ENCODE data around the gene CDH4. TPM values are rescaled to one million over a fixed set of nuclear protein-coding genes. Genes with fewer than 3 reads are reported as not detected.

Gene CDH4
- total RNA-seq, 1 experiment from 2014 or later: 25.0 TPM

GRCh38 chr20:61435184-61435822 lies 183.2 kb downstream of the CDH4 start:
- CTCF ChIA-PET: no interaction called here
- no peaks in the 10 kb centered on the region for H3K36me3 Mint-ChIP-seq (ENCODE audit: insufficient read depth, unreplicated experiment)
- DNase-seq (ENCODE audit: unreplicated experiment): no peak
- H3K4me1 Mint-ChIP-seq (ENCODE audit: insufficient read depth, unreplicated experiment): peaks cover 20% of the 10 kb centered on the region
- H3K27ac Mint-ChIP-seq (ENCODE audit: low read depth, unreplicated experiment): no peak overlapping the region
- no peak overlapping the region for H3K4me3 Mint-ChIP-seq (ENCODE audit: unreplicated experiment)
- POLR2A ChIA-PET: no interaction called here
- H3K9me3 Mint-ChIP-seq (ENCODE audit: unreplicated experiment): no peaks in the 10 kb centered on the region
- intact Hi-C loops (cut with micrococcal nuclease): loop anchor here (10.0 kb wide), 1 partner anchor 111 kb away; no protein-coding TSS in a partner anchor
- H3K27me3 Mint-ChIP-seq (ENCODE audit: insufficient read depth, unreplicated experiment): no peaks in the 10 kb centered on the region
- TF ChIP-seq, protein P1, sequence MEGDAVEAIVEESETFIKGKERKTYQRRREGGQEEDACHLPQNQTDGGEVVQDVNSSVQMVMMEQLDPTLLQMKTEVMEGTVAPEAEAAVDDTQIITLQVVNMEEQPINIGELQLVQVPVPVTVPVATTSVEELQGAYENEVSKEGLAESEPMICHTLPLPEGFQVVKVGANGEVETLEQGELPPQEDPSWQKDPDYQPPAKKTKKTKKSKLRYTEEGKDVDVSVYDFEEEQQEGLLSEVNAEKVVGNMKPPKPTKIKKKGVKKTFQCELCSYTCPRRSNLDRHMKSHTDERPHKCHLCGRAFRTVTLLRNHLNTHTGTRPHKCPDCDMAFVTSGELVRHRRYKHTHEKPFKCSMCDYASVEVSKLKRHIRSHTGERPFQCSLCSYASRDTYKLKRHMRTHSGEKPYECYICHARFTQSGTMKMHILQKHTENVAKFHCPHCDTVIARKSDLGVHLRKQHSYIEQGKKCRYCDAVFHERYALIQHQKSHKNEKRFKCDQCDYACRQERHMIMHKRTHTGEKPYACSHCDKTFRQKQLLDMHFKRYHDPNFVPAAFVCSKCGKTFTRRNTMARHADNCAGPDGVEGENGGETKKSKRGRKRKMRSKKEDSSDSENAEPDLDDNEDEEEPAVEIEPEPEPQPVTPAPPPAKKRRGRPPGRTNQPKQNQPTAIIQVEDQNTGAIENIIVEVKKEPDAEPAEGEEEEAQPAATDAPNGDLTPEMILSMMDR (IDR thresholded peaks at IDR 0.05; ENCODE audit: unreplicated experiment): no peak
- BruUV-seq (replicated peaks): no TSS peak

- no peak overlapping the region for H3K4me3 Mint-ChIP-seq (ENCODE audit: unreplicated experiment)
- CTCF ChIA-PET: interaction anchor here (0.7 to 1.0 kb wide), 2 partner anchors 9 to 139 kb away, joined by 3 read pairs; no protein-coding TSS in a partner anchor
- H3K36me3 Mint-ChIP-seq (ENCODE audit: insufficient read depth, unreplicated experiment): no peaks in the 10 kb centered on the region
- POLR2A ChIA-PET: no interaction called here
- H3K27me3 Mint-ChIP-seq (ENCODE audit: insufficient read depth, unreplicated experiment): no peaks in the 10 kb centered on the region
- BruUV-seq (replicated peaks): no TSS peak
- no peak overlapping the region for H3K27ac Mint-ChIP-seq (ENCODE audit: low read depth, unreplicated experiment)
- intact Hi-C loops (cut with micrococcal nuclease): loop anchor here (10.0 kb wide), 1 partner anchor 111 kb away; no protein-coding TSS in a partner anchor
- peaks cover 20% of the 10 kb centered on the region for H3K4me1 Mint-ChIP-seq (ENCODE audit: insufficient read depth, unreplicated experiment)
- TF ChIP-seq, protein P1 (IDR thresholded peaks at IDR 0.05; ENCODE audit: unreplicated experiment): no peak
- DNase-seq (ENCODE audit: unreplicated experiment): no peak
- H3K9me3 Mint-ChIP-seq (ENCODE audit: unreplicated experiment): no peaks in the 10 kb centered on the region
These were observed 183.8 kb downstream of the CDH4 start for GRCh38 chr20:61435823-61436220.

GRCh38 chr20:61436283-61436666 lies 184.2 kb downstream of the CDH4 start:
- TF ChIP-seq, protein P1 (IDR thresholded peaks at IDR 0.05; ENCODE audit: unreplicated experiment): no peak
- no peak overlapping the region for H3K4me3 Mint-ChIP-seq (ENCODE audit: unreplicated experiment)
- H3K27ac Mint-ChIP-seq (ENCODE audit: low read depth, unreplicated experiment): no peak overlapping the region
- no peaks in the 10 kb centered on the region for H3K27me3 Mint-ChIP-seq (ENCODE audit: insufficient read depth, unreplicated experiment)
- intact Hi-C loops (cut with micrococcal nuclease): loop anchor here (10.0 kb wide), 1 partner anchor 111 kb away; no protein-coding TSS in a partner anchor
- DNase-seq (ENCODE audit: unreplicated experiment): peak; percentile 76
- POLR2A ChIA-PET: interaction anchor here (0.7 kb wide), 1 partner anchor 63 kb away, joined by 3 read pairs; no protein-coding TSS in a partner anchor
- no peaks in the 10 kb centered on the region for H3K9me3 Mint-ChIP-seq (ENCODE audit: unreplicated experiment)
- peaks cover 20% of the 10 kb centered on the region for H3K4me1 Mint-ChIP-seq (ENCODE audit: insufficient read depth, unreplicated experiment)
- H3K36me3 Mint-ChIP-seq (ENCODE audit: insufficient read depth, unreplicated experiment): no peaks in the 10 kb centered on the region
- BruUV-seq (replicated peaks): no TSS peak
- CTCF ChIA-PET: interaction anchor here (0.7 to 1.0 kb wide), 3 partner anchors 10 to 142 kb away, joined by 3 read pairs; no protein-coding TSS in a partner anchor

- Mint-ChIP-seq H3K36me3 (ENCODE audit: insufficient read depth, unreplicated experiment) (no peaks in the 10 kb centered on the region), H3K27me3 (ENCODE audit: insufficient read depth, unreplicated experiment) (no peaks in the 10 kb centered on the region), H3K4me1 (ENCODE audit: insufficient read depth, unreplicated experiment) (peaks cover 20% of the 10 kb centered on the region), H3K9me3 (ENCODE audit: unreplicated experiment) (no peaks in the 10 kb centered on the region), H3K4me3 (ENCODE audit: unreplicated experiment) (no peak overlapping the region), H3K27ac (ENCODE audit: low read depth, unreplicated experiment) (peak overlapping the region; percentile 43)
- ChIA-PET POLR2A (interaction anchor here (0.7 kb wide), 1 partner anchor 63 kb away, joined by 3 read pairs; no protein-coding TSS in a partner anchor), CTCF (interaction anchor here (0.6 to 1.0 kb wide), 4 partner anchors 10 to 1488 kb away, joined by 3 to 4 read pairs (median 3); no protein-coding TSS in a partner anchor)
- no TSS peak for BruUV-seq (replicated peaks)
- TF ChIP-seq, protein P1 (IDR thresholded peaks at IDR 0.05; ENCODE audit: unreplicated experiment): no peak
- DNase-seq (ENCODE audit: unreplicated experiment): peak; percentile 86
- intact Hi-C loops (cut with micrococcal nuclease): loop anchor here (10.0 kb wide), 1 partner anchor 112 kb away; no protein-coding TSS in a partner anchor
These were observed 184.7 kb downstream of the CDH4 start for GRCh38 chr20:61436667-61437279.

All from MCF 10A (cell line).